ENCODE results near the gene TMEM140.

- no peak for TF ChIP-seq CTCF (conservative IDR thresholded peaks at IDR 0.05; ENCODE audit: low read depth, low read length)
- no peak for TF ChIP-seq EZH2 (IDR thresholded peaks at IDR 0.05; ENCODE audit: borderline replicate concordance, low read depth, low read length, poor library complexity, severe bottlenecking)
Observed at GRCh38 chr7:135158874-135159273, 11.0 kb downstream of the TMEM140 start.

Data from A673 (cell line).